PC-3 (cell line): ENCODE measurements around the gene LTBP3.

Experiments used
- EZH2 ChIP-seq: fragments of 300-600 bp; sonication (generic); IDR thresholded peaks from one replicate; pipeline ENCODE4 v1.6.1; 2017; ENCODE audit warnings: antibody characterized with exemption, mild to moderate bottlenecking, low read length; ENCODE audit not compliant: unreplicated experiment
- TF ChIP-seq, protein P1 (sequence below): fragments of 300-600 bp; sonication (generic); conservative IDR thresholded peaks from 2 replicates; pipeline ENCODE4 v1.5.1; 2017; ENCODE audit warnings: antibody characterized with exemption, low read depth, mild to moderate bottlenecking, low read length

DNA sequence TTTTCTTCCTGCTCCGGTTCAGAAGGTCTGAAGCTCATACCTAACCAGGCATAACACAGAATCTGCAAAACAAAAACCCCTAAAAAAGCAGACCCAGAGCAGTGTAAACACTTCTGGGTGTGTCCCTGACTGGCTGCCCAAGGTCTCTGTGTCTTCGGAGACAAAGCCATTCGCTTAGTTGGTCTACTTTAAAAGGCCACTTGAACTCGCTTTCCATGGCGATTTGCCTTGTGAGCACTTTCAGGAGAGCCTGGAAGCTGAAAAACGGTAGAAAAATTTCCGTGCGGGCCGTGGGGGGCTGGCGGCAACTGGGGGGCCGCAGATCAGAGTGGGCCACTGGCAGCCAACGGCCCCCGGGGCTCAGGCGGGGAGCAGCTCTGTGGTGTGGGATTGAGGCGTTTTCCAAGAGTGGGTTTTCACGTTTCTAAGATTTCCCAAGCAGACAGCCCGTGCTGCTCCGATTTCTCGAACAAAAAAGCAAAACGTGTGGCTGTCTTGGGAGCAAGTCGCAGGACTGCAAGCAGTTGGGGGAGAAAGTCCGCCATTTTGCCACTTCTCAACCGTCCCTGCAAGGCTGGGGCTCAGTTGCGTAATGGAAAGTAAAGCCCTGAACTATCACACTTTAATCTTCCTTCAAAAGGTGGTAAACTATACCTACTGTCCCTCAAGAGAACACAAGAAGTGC lies 60.0 kb downstream of the LTBP3 start:
- TF ChIP-seq, protein P1, sequence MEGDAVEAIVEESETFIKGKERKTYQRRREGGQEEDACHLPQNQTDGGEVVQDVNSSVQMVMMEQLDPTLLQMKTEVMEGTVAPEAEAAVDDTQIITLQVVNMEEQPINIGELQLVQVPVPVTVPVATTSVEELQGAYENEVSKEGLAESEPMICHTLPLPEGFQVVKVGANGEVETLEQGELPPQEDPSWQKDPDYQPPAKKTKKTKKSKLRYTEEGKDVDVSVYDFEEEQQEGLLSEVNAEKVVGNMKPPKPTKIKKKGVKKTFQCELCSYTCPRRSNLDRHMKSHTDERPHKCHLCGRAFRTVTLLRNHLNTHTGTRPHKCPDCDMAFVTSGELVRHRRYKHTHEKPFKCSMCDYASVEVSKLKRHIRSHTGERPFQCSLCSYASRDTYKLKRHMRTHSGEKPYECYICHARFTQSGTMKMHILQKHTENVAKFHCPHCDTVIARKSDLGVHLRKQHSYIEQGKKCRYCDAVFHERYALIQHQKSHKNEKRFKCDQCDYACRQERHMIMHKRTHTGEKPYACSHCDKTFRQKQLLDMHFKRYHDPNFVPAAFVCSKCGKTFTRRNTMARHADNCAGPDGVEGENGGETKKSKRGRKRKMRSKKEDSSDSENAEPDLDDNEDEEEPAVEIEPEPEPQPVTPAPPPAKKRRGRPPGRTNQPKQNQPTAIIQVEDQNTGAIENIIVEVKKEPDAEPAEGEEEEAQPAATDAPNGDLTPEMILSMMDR = no peak
- no peak for TF ChIP-seq EZH2
